ENCODE results near the gene HEXIM1.
A peak's percentile ranks its signal among the peaks of the same experiment; 100 is the strongest.

HEXIM1 gene

GRCh38 chr17:45139533-45139920, 8.7 kb upstream of the HEXIM1 start:
- no peak for DNase-seq (ENCODE audit: insufficient read length, low spot score)
- TF ChIP-seq POLR2A (IDR thresholded peaks at IDR 0.05; ENCODE audit: low read depth, low read length), result no peak
- FAIRE-seq, result no peak

GRCh38 chr17:45143094-45143670, 5.1 kb upstream of the HEXIM1 start:
- DNase-seq (ENCODE audit: insufficient read length, low spot score), result no peak
- no peak for TF ChIP-seq POLR2A (IDR thresholded peaks at IDR 0.05; ENCODE audit: low read depth, low read length)
- no peak for FAIRE-seq

- no peak for TF ChIP-seq POLR2A (IDR thresholded peaks at IDR 0.05; ENCODE audit: low read depth, low read length)
- DNase-seq (ENCODE audit: insufficient read length, low spot score), result no peak
- FAIRE-seq, result no peak
Observed at GRCh38 chr17:45143767-45144198, 4.5 kb upstream of the HEXIM1 start.

- DNase-seq (ENCODE audit: insufficient read length, low spot score) (no peak), FAIRE-seq (no peak)
- TF ChIP-seq POLR2A (IDR thresholded peaks at IDR 0.05; ENCODE audit: low read depth, low read length), result no peak
Observed at GRCh38 chr17:45144199-45145034, 3.9 kb upstream of the HEXIM1 start.

GRCh38 chr17:45145035-45145389, 3.3 kb upstream of the HEXIM1 start:
- DNase-seq (ENCODE audit: insufficient read length, low spot score) (no peak), FAIRE-seq (no peak)
- TF ChIP-seq POLR2A (IDR thresholded peaks at IDR 0.05; ENCODE audit: low read depth, low read length), result no peak

GRCh38 chr17:45146166-45146565, 2.1 kb upstream of the HEXIM1 start:
- FAIRE-seq, result no peak
- no peak for DNase-seq (ENCODE audit: insufficient read length, low spot score)
- no peak for TF ChIP-seq POLR2A (IDR thresholded peaks at IDR 0.05; ENCODE audit: low read depth, low read length)

- FAIRE-seq, result no peak
- TF ChIP-seq POLR2A (IDR thresholded peaks at IDR 0.05; ENCODE audit: low read depth, low read length), result no peak
- DNase-seq (ENCODE audit: insufficient read length, low spot score), result no peak
Observed at GRCh38 chr17:45146592-45146889, 1.7 kb upstream of the HEXIM1 start.

- DNase-seq (ENCODE audit: insufficient read length, low spot score) (no peak), FAIRE-seq (no peak)
- no peak; the same call in 1 of the 2 replicates for TF ChIP-seq POLR2A (IDR thresholded peaks at IDR 0.05; ENCODE audit: low read depth, low read length)
Observed at GRCh38 chr17:45146890-45147580, 1.2 kb upstream of the HEXIM1 start.

- DNase-seq (ENCODE audit: insufficient read length, low spot score) (no peak), FAIRE-seq (peak; percentile 15)
- peak; percentile 10; the same call in 1 of the 2 replicates for TF ChIP-seq POLR2A (IDR thresholded peaks at IDR 0.05; ENCODE audit: low read depth, low read length)
Observed at GRCh38 chr17:45147581-45148182, 593 bp upstream of the HEXIM1 start.

GRCh38 chr17:45149037-45149668, 878 bp downstream of the HEXIM1 start:
- no peak for FAIRE-seq
- no peak for DNase-seq (ENCODE audit: insufficient read length, low spot score)

GRCh38 chr17:45149669-45150664, 1.7 kb downstream of the HEXIM1 start:
- FAIRE-seq, result no peak
- TF ChIP-seq POLR2A (IDR thresholded peaks at IDR 0.05; ENCODE audit: low read depth, low read length), result peak; percentile 38; the same call in 1 of the 2 replicates
- no peak for DNase-seq (ENCODE audit: insufficient read length, low spot score)

More at GRCh38 chr17:45149037-45149668, 878 bp downstream of the HEXIM1 start:
- TF ChIP-seq POLR2A (IDR thresholded peaks at IDR 0.05; ENCODE audit: low read depth, low read length), result peak; percentile 68

GRCh38 chr17:45150911-45151809, 2.9 kb downstream of the HEXIM1 start:
- no peak for DNase-seq (ENCODE audit: insufficient read length, low spot score)
- FAIRE-seq, result no peak
- TF ChIP-seq POLR2A (IDR thresholded peaks at IDR 0.05; ENCODE audit: low read depth, low read length), result no peak
